ENCODE results near the gene SLFN11.
"Not testable (repeated sequence)": the region's sequence is repeated elsewhere in the genome, so short reads cannot be mapped to it uniquely, and the experiment has no call there.

- not testable (repeated sequence) for TF ChIP-seq CTCF, POLR2A (IDR thresholded peaks at IDR 0.05)
These were observed 41.3 kb upstream of the SLFN11 start for GRCh38 chr17:35414707-35415106.
